Hindlimb muscle (tissue), 1 donor: ENCODE measurements around the gene LMX1A. TPM values are rescaled to one million over a fixed set of nuclear protein-coding genes. Genes with fewer than 3 reads are reported as not detected.

ENCODE experiments used
- DNase-seq: peaks from one replicate; pipeline ENCODE4 v3.0.0-alpha.2; 2013
- polyA plus RNA-seq: library from polyadenylated mRNA; unstranded; fragments of 120-200 nt; gene quantifications from one replicate; pipeline ENCODE4 v1.2.1, GENCODE V29; 2013; ENCODE audit not compliant: insufficient read length

Gene LMX1A
- polyA plus RNA-seq, 1 donor = 1.3 TPM

GRCh38 chr1:165259706-165260428 is 96.6 kb downstream of the LMX1A start:
- peak; percentile 26 for DNase-seq

GRCh38 chr1:165259236-165259635 is 97.3 kb downstream of the LMX1A start:
- no peak for DNase-seq

- no peak for DNase-seq
These were observed 98.5 kb downstream of the LMX1A start for GRCh38 chr1:165257969-165258459.

- DNase-seq = no peak
These were observed 101.5 kb downstream of the LMX1A start for GRCh38 chr1:165254896-165255625.

GRCh38 chr1:165254376-165254775 is 102.1 kb downstream of the LMX1A start:
- DNase-seq = no peak

GRCh38 chr1:165253818-165254254 is 102.7 kb downstream of the LMX1A start:
- DNase-seq = no peak

GRCh38 chr1:165248969-165249571 is 107.4 kb downstream of the LMX1A start:
- DNase-seq = no peak

GRCh38 chr1:165241952-165242351 is 114.6 kb downstream of the LMX1A start:
- DNase-seq = no peak

- no peak for DNase-seq
These were observed 115.2 kb downstream of the LMX1A start for GRCh38 chr1:165241321-165241720.

- no peak for DNase-seq
These were observed 116.0 kb downstream of the LMX1A start for GRCh38 chr1:165240492-165240891.

- DNase-seq = no peak
These were observed 116.6 kb downstream of the LMX1A start for GRCh38 chr1:165239873-165240272.

GRCh38 chr1:165235777-165236291 is 120.7 kb downstream of the LMX1A start:
- DNase-seq = no peak

DNA sequence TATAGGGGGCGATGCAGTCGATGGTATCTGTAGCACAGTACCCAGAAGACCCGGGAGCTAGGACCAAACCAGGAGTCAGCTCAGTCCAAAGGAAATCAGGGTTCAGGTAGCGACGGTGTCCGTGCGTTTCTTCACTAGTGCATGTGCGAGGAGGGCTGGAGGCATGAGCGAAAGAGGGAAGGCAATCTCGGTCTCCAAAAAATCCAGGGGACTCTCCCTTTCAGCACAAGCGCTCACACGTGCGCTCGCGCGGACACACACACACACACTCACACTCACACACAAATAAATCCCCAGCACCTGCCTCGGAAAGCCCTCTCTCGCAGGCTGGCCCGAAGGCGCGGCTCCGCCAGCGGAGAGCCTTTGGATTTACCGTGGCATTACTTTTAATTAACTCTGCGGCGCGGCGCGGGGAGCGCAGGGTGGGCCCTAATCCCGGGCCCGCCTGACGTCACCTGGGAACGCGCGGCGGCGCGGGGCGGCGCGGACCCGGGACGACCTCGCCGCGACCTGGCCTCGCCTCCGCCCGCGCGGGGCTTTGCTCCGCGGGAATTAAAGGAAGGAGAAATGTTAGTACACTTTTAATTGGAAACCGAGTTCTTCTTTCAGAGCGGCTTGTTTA is 121.2 kb downstream of the LMX1A start:
- DNase-seq = peak; percentile 21

- DNase-seq = no peak
These were observed 122.4 kb downstream of the LMX1A start for GRCh38 chr1:165234149-165234548.

- DNase-seq = no peak
These were observed 127.8 kb downstream of the LMX1A start for GRCh38 chr1:165228676-165229075.

DNA sequence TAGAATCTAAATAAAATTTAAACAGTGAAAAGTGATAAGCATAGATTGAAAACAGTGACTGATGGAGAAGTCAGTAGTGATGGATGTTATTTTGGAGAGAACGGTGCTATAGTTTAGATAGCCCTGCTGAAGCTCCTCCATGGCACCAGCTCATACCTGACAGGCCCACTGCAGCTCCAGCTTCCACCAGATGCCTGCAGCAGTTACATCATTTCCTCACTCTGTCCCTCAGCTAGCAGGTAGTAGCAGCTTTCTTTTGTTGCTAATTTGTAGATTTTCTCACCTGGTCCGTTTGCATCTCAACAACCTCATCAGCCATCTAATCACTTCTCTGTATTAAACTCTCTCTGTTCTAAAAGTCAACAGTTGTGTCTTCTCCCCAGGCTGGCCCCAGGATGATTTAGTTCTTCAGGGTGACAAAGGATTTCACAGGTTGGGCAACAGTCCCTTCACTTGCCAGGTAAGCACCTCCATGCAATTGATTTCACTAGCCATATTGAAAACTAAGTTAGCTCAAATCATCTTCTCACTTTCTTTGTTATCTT is 128.3 kb downstream of the LMX1A start:
- no peak for DNase-seq

GRCh38 chr1:165226326-165226725 is 130.2 kb downstream of the LMX1A start:
- DNase-seq = no peak

- no peak for DNase-seq
These were observed 130.9 kb downstream of the LMX1A start for GRCh38 chr1:165225650-165226049.

GRCh38 chr1:165225062-165225461 is 131.5 kb downstream of the LMX1A start:
- no peak for DNase-seq

GRCh38 chr1:165224504-165224903 is 132.0 kb downstream of the LMX1A start:
- no peak for DNase-seq

DNA sequence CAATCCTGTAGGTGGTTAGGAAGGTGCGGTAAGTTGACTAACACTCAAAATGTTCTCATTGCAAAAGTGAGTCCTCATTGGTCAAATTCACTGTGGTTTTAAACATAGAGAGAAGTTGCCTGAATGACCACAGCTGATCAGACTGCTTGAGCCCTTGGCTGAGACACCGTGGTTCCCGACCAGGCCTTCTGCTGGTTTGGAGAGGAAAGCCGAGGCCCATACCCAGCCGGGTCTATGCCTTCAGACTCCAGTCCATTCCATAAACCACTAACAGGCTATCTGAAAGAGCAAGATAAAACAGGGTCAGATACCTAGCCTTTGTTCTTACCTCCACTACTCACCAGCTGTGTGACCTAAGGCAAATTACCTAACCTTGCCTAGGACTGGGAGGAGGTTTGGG is 133.9 kb downstream of the LMX1A start:
- DNase-seq = no peak

GRCh38 chr1:165218731-165219130 is 137.8 kb downstream of the LMX1A start:
- no peak for DNase-seq
